PFSK-1 (cell line): ENCODE data around the gene CSNK1G2.

Experiments
- POLR2AphosphoS5 ChIP-seq: IDR thresholded peaks from 2 replicates; pipeline ENCODE4 v1.6.1; 2012; ENCODE audit warnings: low read depth, mild to moderate bottlenecking, control low read depth, low read length, moderate library complexity
- TAF1 ChIP-seq: IDR thresholded peaks from 2 replicates; pipeline ENCODE4 v1.6.1; 2012; ENCODE audit warnings: low read length, control low read depth, borderline replicate concordance; ENCODE audit not compliant: insufficient read depth

DNA sequence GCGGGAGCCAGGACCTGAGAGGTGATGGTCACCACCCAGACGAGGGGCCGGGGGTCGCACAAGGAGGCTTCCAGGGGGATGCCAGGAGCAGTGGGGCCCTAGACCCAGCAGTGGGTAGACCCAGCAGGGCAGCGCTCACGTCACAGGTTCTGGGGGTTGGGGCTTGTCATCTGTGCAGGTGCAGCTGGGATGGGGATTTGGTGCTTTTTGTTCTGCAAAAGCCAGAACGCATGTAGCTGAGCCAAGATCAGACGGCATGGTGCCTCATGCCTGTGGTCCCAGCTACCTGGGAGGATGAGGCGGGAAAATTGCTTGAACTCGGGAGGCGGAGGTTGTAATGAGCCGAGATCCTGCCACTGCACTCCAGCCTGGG lies 15.1 kb downstream of the CSNK1G2 start:
- TF ChIP-seq POLR2AphosphoS5 (no peak), TAF1 (no peak)
